WTC11 (cell line): ENCODE data around the gene MRPL11. TPM values are rescaled to one million over a fixed set of nuclear protein-coding genes. Genes with fewer than 3 reads are reported as not detected.
A peak's percentile ranks its signal among the peaks of the same experiment; 100 is the strongest.

Experiments
- ATAC-seq: fragments of 200-7000 bp; cut with Tn5 transposase; 2 replicates; pipeline ENCODE4 v1.10.0; 2021; ENCODE audit warnings: mild to moderate bottlenecking, moderate library complexity
- CTCF ChIA-PET: fragments of 300-600 bp; sonication (Branson Sonifier 250); formaldehyde crosslinking; loops from one replicate; lab custom pipeline; 2021; ENCODE audit warnings: antibody characterized with exemption; lab: Charles Lee
- POLR2A ChIA-PET: fragments of 350-600 bp; sonication (Branson Sonifier 250); formaldehyde crosslinking; loops from one replicate; lab custom pipeline; 2021; ENCODE audit warnings: antibody characterized with exemption; lab: Charles Lee
- DNase-seq: peaks from one replicate; pipeline ENCODE4 v3.0.0; 2021; ENCODE audit warnings: low spot score
- H3K27ac Mint-ChIP-seq: 2 replicates; pipeline ENCODE4 v1.8.0; 2021; ENCODE audit warnings: mixed read lengths
- H3K27me3 Mint-ChIP-seq: 2 replicates; pipeline ENCODE4 v1.8.0; 2021; ENCODE audit warnings: low read depth, mild to moderate bottlenecking, moderate library complexity, mixed read lengths
- H3K36me3 Mint-ChIP-seq: 2 replicates; pipeline ENCODE4 v1.8.0; 2021; ENCODE audit warnings: mixed read lengths
- H3K4me1 Mint-ChIP-seq: 2 replicates; pipeline ENCODE4 v1.8.0; 2022; ENCODE audit warnings: mixed read lengths
- H3K4me3 Mint-ChIP-seq: 2 replicates; pipeline ENCODE4 v1.8.0; 2021; ENCODE audit warnings: mild to moderate bottlenecking, moderate library complexity, mixed read lengths
- H3K9me3 Mint-ChIP-seq: 2 replicates; pipeline ENCODE4 v1.8.0; 2021; ENCODE audit warnings: mixed read lengths
- CBFB ChIP-seq: sonication (generic); formaldehyde crosslinking; IDR thresholded peaks from 2 replicates; pipeline ENCODE4 v1.8.1; 2022; ENCODE audit warnings: mild to moderate bottlenecking, low read depth, missing genetic modification reagents
- CDX4 ChIP-seq: fragments of 250-450 bp; sonication (Bioruptor Pico); IDR thresholded peaks from 2 replicates; pipeline ENCODE4 v1.9.0; 2021; ENCODE audit warnings: moderate library complexity, mild to moderate bottlenecking, inconsistent platforms, borderline replicate concordance
- EMX1 ChIP-seq: fragments of 250-450 bp; sonication (Bioruptor Pico); IDR thresholded peaks from 2 replicates; pipeline ENCODE4 v1.8.0; 2021; ENCODE audit warnings: mild to moderate bottlenecking
- ETV6 ChIP-seq: sonication (generic); formaldehyde crosslinking; IDR thresholded peaks from 2 replicates; pipeline ENCODE4 v1.8.1; 2022; ENCODE audit warnings: mild to moderate bottlenecking, missing genetic modification reagents
- JAZF1 ChIP-seq: fragments of 250-450 bp; sonication (Bioruptor Pico); IDR thresholded peaks from 2 replicates; pipeline ENCODE4 v1.9.0; 2021; ENCODE audit warnings: moderate library complexity, mild to moderate bottlenecking, inconsistent platforms
- MXD4 ChIP-seq: fragments of 250-450 bp; sonication (Bioruptor Pico); IDR thresholded peaks from 2 replicates; pipeline ENCODE4 v1.8.0; 2021; ENCODE audit warnings: mild to moderate bottlenecking, moderate library complexity, borderline replicate concordance
- NR2C2 ChIP-seq: sonication (generic); formaldehyde crosslinking; IDR thresholded peaks from 2 replicates; pipeline ENCODE4 v1.8.0; 2022; ENCODE audit warnings: mild to moderate bottlenecking, missing genetic modification reagents
- SMAD3 ChIP-seq: sonication (generic); formaldehyde crosslinking; IDR thresholded peaks from 2 replicates; pipeline ENCODE4 v1.8.0; 2022; ENCODE audit warnings: missing genetic modification reagents, mild to moderate bottlenecking, borderline replicate concordance
- TEAD4 ChIP-seq: sonication (generic); formaldehyde crosslinking; IDR thresholded peaks from 2 replicates; pipeline ENCODE4 v1.8.0; 2022; ENCODE audit warnings: mild to moderate bottlenecking, missing genetic modification reagents
- USF2 ChIP-seq: sonication (generic); formaldehyde crosslinking; IDR thresholded peaks from 2 replicates; pipeline ENCODE4 v1.8.1; 2023; ENCODE audit warnings: mild to moderate bottlenecking, missing genetic modification reagents, moderate library complexity
- ZMAT4 ChIP-seq: fragments of 250-450 bp; sonication (Bioruptor Pico); IDR thresholded peaks from 2 replicates; pipeline ENCODE4 v1.9.0; 2021; ENCODE audit warnings: mild to moderate bottlenecking
- ZNF423 ChIP-seq: fragments of 250-450 bp; sonication (Bioruptor Pico); IDR thresholded peaks from 2 replicates; pipeline ENCODE4 v2.1.2; 2022; ENCODE audit warnings: mild to moderate bottlenecking, moderate library complexity
- ZNF532 ChIP-seq: fragments of 250-450 bp; sonication (Bioruptor Pico); IDR thresholded peaks from 2 replicates; pipeline ENCODE4 v1.9.0; 2021; ENCODE audit warnings: mild to moderate bottlenecking, borderline replicate concordance
- total RNA-seq: library from RNA; stranded (reverse); gene quantifications from 3 replicates; pipeline ENCODE4 v1.2.3, GENCODE V29; 2021
- TF ChIP-seq, protein P1 (sequence below): sonication (generic); formaldehyde crosslinking; IDR thresholded peaks from 2 replicates; pipeline ENCODE4 v1.8.1; 2023; ENCODE audit warnings: mild to moderate bottlenecking, missing genetic modification reagents
- TF ChIP-seq, protein P2 (sequence below): sonication (generic); formaldehyde crosslinking; IDR thresholded peaks from 2 replicates; pipeline ENCODE4 v1.8.1; 2023; ENCODE audit warnings: mild to moderate bottlenecking, missing genetic modification reagents, borderline replicate concordance

Gene MRPL11
- total RNA-seq, 1 experiment from 2014 or later: 137 TPM

DNA sequence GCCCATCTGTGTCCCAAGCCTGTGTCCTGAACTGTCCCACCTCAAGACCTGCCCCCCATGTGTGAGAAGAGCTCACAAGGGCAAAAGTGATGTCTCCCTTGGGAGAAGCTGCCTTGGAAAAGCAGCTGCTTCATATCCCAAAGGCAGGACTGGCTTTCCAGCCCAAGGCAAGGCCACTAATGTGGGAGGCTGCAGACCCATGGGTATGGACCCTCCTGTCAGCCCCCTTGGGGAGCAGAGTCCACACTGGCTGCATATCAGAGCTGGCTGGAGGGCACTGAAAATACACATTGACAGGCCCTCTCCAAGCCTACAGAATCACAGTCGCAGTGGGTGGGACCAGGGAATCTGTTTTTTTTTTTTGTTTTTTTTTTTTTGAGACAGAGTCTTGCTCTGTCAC, 30.8 kb upstream of the MRPL11 start (continued):
- TF ChIP-seq ETV6 (CRISPR knock-in tag): no peak
- TF ChIP-seq ZNF423: no peak
- TF ChIP-seq TEAD4 (CRISPR knock-in tag): no peak
- TF ChIP-seq ZMAT4 (CRISPR knock-in tag): no peak
- TF ChIP-seq NR2C2 (CRISPR knock-in tag): no peak
- TF ChIP-seq USF2 (CRISPR knock-in tag): no peak
- TF ChIP-seq, protein P1, sequence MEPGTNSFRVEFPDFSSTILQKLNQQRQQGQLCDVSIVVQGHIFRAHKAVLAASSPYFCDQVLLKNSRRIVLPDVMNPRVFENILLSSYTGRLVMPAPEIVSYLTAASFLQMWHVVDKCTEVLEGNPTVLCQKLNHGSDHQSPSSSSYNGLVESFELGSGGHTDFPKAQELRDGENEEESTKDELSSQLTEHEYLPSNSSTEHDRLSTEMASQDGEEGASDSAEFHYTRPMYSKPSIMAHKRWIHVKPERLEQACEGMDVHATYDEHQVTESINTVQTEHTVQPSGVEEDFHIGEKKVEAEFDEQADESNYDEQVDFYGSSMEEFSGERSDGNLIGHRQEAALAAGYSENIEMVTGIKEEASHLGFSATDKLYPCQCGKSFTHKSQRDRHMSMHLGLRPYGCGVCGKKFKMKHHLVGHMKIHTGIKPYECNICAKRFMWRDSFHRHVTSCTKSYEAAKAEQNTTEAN (CRISPR knock-in tag): no peak
- TF ChIP-seq CBFB: no peak
- no peak for TF ChIP-seq ZNF532
- TF ChIP-seq SMAD3 (CRISPR knock-in tag): no peak
- TF ChIP-seq CDX4: no peak
- TF ChIP-seq, protein P2, sequence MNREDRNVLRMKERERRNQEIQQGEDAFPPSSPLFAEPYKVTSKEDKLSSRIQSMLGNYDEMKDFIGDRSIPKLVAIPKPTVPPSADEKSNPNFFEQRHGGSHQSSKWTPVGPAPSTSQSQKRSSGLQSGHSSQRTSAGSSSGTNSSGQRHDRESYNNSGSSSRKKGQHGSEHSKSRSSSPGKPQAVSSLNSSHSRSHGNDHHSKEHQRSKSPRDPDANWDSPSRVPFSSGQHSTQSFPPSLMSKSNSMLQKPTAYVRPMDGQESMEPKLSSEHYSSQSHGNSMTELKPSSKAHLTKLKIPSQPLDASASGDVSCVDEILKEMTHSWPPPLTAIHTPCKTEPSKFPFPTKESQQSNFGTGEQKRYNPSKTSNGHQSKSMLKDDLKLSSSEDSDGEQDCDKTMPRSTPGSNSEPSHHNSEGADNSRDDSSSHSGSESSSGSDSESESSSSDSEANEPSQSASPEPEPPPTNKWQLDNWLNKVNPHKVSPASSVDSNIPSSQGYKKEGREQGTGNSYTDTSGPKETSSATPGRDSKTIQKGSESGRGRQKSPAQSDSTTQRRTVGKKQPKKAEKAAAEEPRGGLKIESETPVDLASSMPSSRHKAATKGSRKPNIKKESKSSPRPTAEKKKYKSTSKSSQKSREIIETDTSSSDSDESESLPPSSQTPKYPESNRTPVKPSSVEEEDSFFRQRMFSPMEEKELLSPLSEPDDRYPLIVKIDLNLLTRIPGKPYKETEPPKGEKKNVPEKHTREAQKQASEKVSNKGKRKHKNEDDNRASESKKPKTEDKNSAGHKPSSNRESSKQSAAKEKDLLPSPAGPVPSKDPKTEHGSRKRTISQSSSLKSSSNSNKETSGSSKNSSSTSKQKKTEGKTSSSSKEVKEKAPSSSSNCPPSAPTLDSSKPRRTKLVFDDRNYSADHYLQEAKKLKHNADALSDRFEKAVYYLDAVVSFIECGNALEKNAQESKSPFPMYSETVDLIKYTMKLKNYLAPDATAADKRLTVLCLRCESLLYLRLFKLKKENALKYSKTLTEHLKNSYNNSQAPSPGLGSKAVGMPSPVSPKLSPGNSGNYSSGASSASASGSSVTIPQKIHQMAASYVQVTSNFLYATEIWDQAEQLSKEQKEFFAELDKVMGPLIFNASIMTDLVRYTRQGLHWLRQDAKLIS: no peak

DNA sequence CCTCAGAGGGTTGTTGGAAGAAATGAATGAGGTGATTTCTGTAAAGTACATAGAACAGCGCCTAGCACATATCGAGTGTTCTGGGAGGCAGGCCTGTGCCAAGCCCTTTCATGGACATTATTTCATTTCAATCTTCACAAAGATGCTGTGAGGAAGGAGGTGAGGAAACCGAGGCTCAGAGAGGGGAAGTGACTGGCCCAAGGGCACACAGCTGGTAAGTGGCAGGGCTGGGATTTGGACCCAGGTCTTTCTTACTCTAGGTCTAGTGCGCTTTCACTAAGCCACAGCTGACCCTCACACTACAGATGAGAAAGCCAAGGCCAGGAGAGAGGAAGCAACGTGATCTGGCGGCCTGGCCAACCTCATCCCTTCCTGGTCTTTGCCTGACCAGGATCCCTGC, 30.0 kb upstream of the MRPL11 start:
- ATAC-seq: no peak
- Mint-ChIP-seq H3K27ac (no peak overlapping the region), H3K9me3 (peaks cover under 1% of the 10 kb centered on the region; the same call in 1 of the 2 replicates), H3K4me3 (peak overlapping the region; percentile 83), H3K27me3 (no peaks in the 10 kb centered on the region; the same call in 1 of the 2 replicates), H3K4me1 (peaks cover 41% of the 10 kb centered on the region), H3K36me3 (0 out of 2 replicates have a peak, but pooled peaks cover under 1% of the 10 kb centered on the region)
- ChIA-PET POLR2A (interaction anchor here (2.8 kb wide), 1 partner anchor 11 kb away, joined by 8 read pairs; the partner anchor contains the start of gene DPP3), CTCF (interaction anchor here (0.7 to 2.9 kb wide), 8 partner anchors 10 to 210 kb away, joined by 3 to 13 read pairs (median 6); partner anchors contain the start of genes DPP3 and MRPL11)
- TF ChIP-seq MXD4 (no peak), JAZF1 (CRISPR knock-in tag) (no peak), EMX1 (no peak)
- DNase-seq: no peak
